GM23338 (cell line): ENCODE data around the gene OSBPL1A. TPM values are rescaled to one million over a fixed set of nuclear protein-coding genes. Genes with fewer than 3 reads are reported as not detected.

Source experiments
- ATAC-seq: fragments of 200-7000 bp; cut with Tn5 transposase; 3 replicates; pipeline ENCODE4 v1.9.1; 2020
- DNase-seq: peaks from one replicate; pipeline ENCODE4 v3.0.0-alpha.2; 2015; ENCODE audit warnings: low spot score
- H2AFZ ChIP-seq: fragments of 200-600 bp; sonication (generic); 2 replicates; pipeline ENCODE4 v1.8.0; 2016; ENCODE audit warnings: antibody characterized with exemption, mild to moderate bottlenecking, moderate library complexity
- H3F3A ChIP-seq: fragments of 200-600 bp; sonication (generic); replicated peaks from 2 replicates; pipeline ENCODE4 v1.8.0; 2017; ENCODE audit warnings: antibody characterized with exemption, mixed run types, low read depth
- H3K27ac ChIP-seq: fragments of 200-600 bp; sonication (generic); 2 replicates; pipeline ENCODE4 v1.6.1; 2016; ENCODE audit warnings: low read depth
- H3K27me3 ChIP-seq: fragments of 200-600 bp; sonication (generic); 2 replicates; pipeline ENCODE4 v1.8.0; 2016; ENCODE audit warnings: mild to moderate bottlenecking, mixed run types, moderate library complexity; ENCODE audit not compliant: insufficient read depth
- H3K36me3 ChIP-seq: fragments of 200-600 bp; sonication (generic); 2 replicates; pipeline ENCODE4 v1.8.0; 2016; ENCODE audit warnings: mild to moderate bottlenecking; ENCODE audit not compliant: insufficient read depth
- H3K4me1 ChIP-seq: fragments of 200-600 bp; sonication (generic); 2 replicates; pipeline ENCODE4 v1.8.0; 2016; ENCODE audit warnings: mild to moderate bottlenecking, moderate library complexity; ENCODE audit not compliant: insufficient read depth
- H3K4me2 ChIP-seq: fragments of 200-600 bp; sonication (generic); 2 replicates; pipeline ENCODE4 v1.7.1; 2017; ENCODE audit warnings: mixed run types
- H3K4me3 ChIP-seq: fragments of 200-600 bp; sonication (generic); 2 replicates; pipeline ENCODE4 v1.6.1; 2016; ENCODE audit warnings: mixed run types
- H3K79me2 ChIP-seq: fragments of 200-600 bp; sonication (generic); replicated peaks from 2 replicates; pipeline ENCODE4 v1.8.0; 2017; ENCODE audit warnings: mild to moderate bottlenecking; ENCODE audit not compliant: insufficient read depth
- H3K9me2 ChIP-seq: fragments of 200-600 bp; sonication (generic); 2 replicates; pipeline ENCODE4 v1.8.0; 2017; ENCODE audit not compliant: insufficient read depth
- H4K20me1 ChIP-seq: fragments of 200-600 bp; sonication (generic); replicated peaks from 2 replicates; pipeline ENCODE4 v1.8.0; 2017; ENCODE audit warnings: mild to moderate bottlenecking; ENCODE audit not compliant: insufficient read depth
- H3K27ac Mint-ChIP-seq: 2 replicates; pipeline ENCODE4 v1.8.0; 2020; ENCODE audit warnings: inconsistent platforms, mild to moderate bottlenecking, moderate library complexity, mixed read lengths
- H3K27me3 Mint-ChIP-seq: 3 replicates; pipeline ENCODE4 v1.8.0; 2022; ENCODE audit warnings: low read depth, mild to moderate bottlenecking, moderate library complexity, mixed read lengths, inconsistent platforms; ENCODE audit not compliant: insufficient read depth, poor library complexity
- H3K36me3 Mint-ChIP-seq: 3 replicates; pipeline ENCODE4 v1.8.0; 2021; ENCODE audit warnings: low read depth, mild to moderate bottlenecking, inconsistent platforms, moderate library complexity, mixed read lengths
- H3K4me1 Mint-ChIP-seq: 3 replicates; pipeline ENCODE4 v1.8.0; 2020; ENCODE audit warnings: mild to moderate bottlenecking, inconsistent platforms, mixed read lengths
- H3K4me3 Mint-ChIP-seq: 3 replicates; pipeline ENCODE4 v1.8.0; 2021; ENCODE audit warnings: moderate library complexity, mild to moderate bottlenecking, inconsistent platforms, mixed read lengths
- H3K9me3 Mint-ChIP-seq: 3 replicates; pipeline ENCODE4 v1.8.0; 2020; ENCODE audit warnings: moderate library complexity, mild to moderate bottlenecking, inconsistent platforms, mixed read lengths
- CREB1 ChIP-seq: fragments of 250-450 bp; sonication (Bioruptor Pico); IDR thresholded peaks from 2 replicates; pipeline ENCODE4 v1.5.0; 2020; ENCODE audit warnings: low read depth, mild to moderate bottlenecking, moderate library complexity
- ETS1 ChIP-seq: IDR thresholded peaks from 2 replicates; pipeline ENCODE4 v1.6.1; 2016; ENCODE audit warnings: antibody characterized with exemption
- JUNB ChIP-seq: IDR thresholded peaks from one replicate; pipeline ENCODE4 v1.6.1; 2016; ENCODE audit warnings: antibody characterized with exemption; ENCODE audit not compliant: unreplicated experiment
- NANOG ChIP-seq: IDR thresholded peaks from 2 replicates; pipeline ENCODE4 v1.6.1; 2016; ENCODE audit warnings: antibody characterized with exemption, borderline replicate concordance
- POLR2AphosphoS5 ChIP-seq: IDR thresholded peaks from 2 replicates; pipeline ENCODE4 v1.6.1; 2016; ENCODE audit warnings: antibody characterized with exemption, low read depth
- STAT1 ChIP-seq: IDR thresholded peaks from one replicate; pipeline ENCODE4 v1.6.1; 2016; ENCODE audit warnings: antibody characterized with exemption; ENCODE audit not compliant: unreplicated experiment
- ZNF114 ChIP-seq: fragments of 250-450 bp; sonication (Bioruptor Pico); IDR thresholded peaks from 2 replicates; pipeline ENCODE4 v1.5.0; 2020; ENCODE audit warnings: mild to moderate bottlenecking, moderate library complexity
- ZNF462 ChIP-seq: fragments of 250-450 bp; sonication (Bioruptor Pico); IDR thresholded peaks from 2 replicates; pipeline ENCODE4 v1.5.0; 2020; ENCODE audit warnings: mild to moderate bottlenecking, moderate library complexity
- polyA plus RNA-seq: library from polyadenylated mRNA; unstranded; fragments of >200 nt; fragmentation: Nextera tagmentation; extraction: Ambion mirVana; gene quantifications from 2 replicates; pipeline ENCODE4 v1.2.1, GENCODE V29; 2016
- total RNA-seq: library from RNA; depleted of rRNA; stranded (reverse); fragments of >200 nt; shearing (Covaris generic); gene quantifications from 2 replicates; pipeline ENCODE4 v1.2.3, GENCODE V29; 2014
- TF ChIP-seq, protein P1 (sequence below): IDR thresholded peaks from one replicate; pipeline ENCODE4 v1.6.1; 2018; ENCODE audit warnings: antibody characterized with exemption; ENCODE audit not compliant: unreplicated experiment

The OSBPL1A gene
- total and polyA plus RNA-seq, 2 experiments from 2014 or later = 55.6 to 71.4 TPM

DNA sequence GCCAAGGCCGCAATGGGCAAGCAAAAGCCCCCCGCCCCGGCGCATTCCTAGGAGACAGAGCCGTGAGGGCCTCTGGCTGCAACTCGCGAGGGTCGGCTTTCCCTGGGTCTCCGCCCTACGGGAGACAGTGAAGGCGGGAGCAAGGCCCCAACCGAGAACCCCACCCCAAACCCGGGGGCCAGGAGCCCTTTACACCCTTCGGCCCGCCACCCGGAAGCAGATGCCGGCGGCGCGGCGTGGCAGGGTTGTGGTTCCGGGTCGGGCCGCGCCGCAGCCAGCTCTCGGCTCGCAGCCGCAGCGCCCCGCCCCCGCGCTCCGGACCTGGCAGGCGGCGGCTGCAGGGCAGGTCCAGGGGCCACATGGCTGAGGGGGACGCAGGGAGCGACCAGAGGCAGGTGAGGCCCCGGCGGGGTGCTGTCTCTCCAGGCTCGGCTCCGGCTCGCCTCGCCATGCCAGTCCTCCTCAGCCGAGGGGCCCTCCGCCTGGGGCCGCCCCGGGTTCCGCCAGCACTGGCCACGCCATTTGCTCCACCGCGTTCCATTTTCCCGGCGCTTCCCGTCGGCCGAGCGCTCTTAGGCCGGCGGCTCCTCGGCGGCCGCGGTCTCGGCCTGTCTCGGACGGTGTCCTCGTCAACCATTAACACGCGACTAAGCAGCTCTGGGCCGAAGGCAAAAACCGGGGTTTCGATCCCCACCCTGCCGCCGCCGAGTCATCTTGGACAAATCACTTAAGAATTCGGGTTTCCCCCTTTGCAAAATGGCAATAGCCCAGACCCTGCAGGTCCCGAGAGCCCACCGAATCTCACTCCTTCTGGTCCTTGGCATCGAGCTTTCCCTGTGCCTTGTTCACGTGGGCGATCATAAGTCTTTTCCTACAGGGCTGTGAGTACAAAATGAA lies 29.0 kb upstream of the OSBPL1A start, which contains the start of gene IMPACT (continued):
- TF ChIP-seq ZNF462 (CRISPR knock-in tag) = no peak
- TF ChIP-seq POLR2AphosphoS5 = peak; percentile 88
- 0 out of 2 replicates have a peak, but pooled peaks have one; percentile 29 for TF ChIP-seq ETS1
- TF ChIP-seq NANOG = no peak

- Histone ChIP-seq H3K4me3 (peak overlapping the region; percentile 87), H3K79me2 (peaks cover 25% of the 10 kb centered on the region), H3K4me1 (peaks cover 11% of the 10 kb centered on the region), H3F3A (0 out of 2 replicates have a peak, but pooled peaks cover 11% of the 10 kb centered on the region), H3K36me3 (peaks cover 7% of the 10 kb centered on the region; the same call in 1 of the 2 replicates), H4K20me1 (no peaks in the 10 kb centered on the region), H3K27ac (peak overlapping the region; percentile 99), H3K27me3 (no peaks in the 10 kb centered on the region), H3K4me2 (peak overlapping the region; percentile 77), H2AFZ (peak overlapping the region; percentile 90), H3K9me2 (no peaks in the 10 kb centered on the region)
- DNase-seq = no peak
- Mint-ChIP-seq H3K9me3 (no peaks in the 10 kb centered on the region), H3K4me1 (peaks cover 20% of the 10 kb centered on the region), H3K27ac (peak overlapping the region; percentile 99), H3K4me3 (peak overlapping the region; percentile 89), H3K27me3 (peaks cover 2% of the 10 kb centered on the region), H3K36me3 (peaks cover 11% of the 10 kb centered on the region)
- no peak for ATAC-seq
- TF ChIP-seq CREB1 (no peak), POLR2AphosphoS5 (no peak), ZNF114 (CRISPR knock-in tag) (no peak), ETS1 (no peak), STAT1 (no peak), JUNB (no peak)
- TF ChIP-seq, protein P1, sequence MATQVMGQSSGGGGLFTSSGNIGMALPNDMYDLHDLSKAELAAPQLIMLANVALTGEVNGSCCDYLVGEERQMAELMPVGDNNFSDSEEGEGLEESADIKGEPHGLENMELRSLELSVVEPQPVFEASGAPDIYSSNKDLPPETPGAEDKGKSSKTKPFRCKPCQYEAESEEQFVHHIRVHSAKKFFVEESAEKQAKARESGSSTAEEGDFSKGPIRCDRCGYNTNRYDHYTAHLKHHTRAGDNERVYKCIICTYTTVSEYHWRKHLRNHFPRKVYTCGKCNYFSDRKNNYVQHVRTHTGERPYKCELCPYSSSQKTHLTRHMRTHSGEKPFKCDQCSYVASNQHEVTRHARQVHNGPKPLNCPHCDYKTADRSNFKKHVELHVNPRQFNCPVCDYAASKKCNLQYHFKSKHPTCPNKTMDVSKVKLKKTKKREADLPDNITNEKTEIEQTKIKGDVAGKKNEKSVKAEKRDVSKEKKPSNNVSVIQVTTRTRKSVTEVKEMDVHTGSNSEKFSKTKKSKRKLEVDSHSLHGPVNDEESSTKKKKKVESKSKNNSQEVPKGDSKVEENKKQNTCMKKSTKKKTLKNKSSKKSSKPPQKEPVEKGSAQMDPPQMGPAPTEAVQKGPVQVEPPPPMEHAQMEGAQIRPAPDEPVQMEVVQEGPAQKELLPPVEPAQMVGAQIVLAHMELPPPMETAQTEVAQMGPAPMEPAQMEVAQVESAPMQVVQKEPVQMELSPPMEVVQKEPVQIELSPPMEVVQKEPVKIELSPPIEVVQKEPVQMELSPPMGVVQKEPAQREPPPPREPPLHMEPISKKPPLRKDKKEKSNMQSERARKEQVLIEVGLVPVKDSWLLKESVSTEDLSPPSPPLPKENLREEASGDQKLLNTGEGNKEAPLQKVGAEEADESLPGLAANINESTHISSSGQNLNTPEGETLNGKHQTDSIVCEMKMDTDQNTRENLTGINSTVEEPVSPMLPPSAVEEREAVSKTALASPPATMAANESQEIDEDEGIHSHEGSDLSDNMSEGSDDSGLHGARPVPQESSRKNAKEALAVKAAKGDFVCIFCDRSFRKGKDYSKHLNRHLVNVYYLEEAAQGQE = no peak
Measured at GRCh38 chr18:24426073-24426397, 28.4 kb upstream of the OSBPL1A start.
